ENCODE results near the gene ZNF629. TPM values are rescaled to one million over a fixed set of nuclear protein-coding genes. Genes with fewer than 3 reads are reported as not detected.
A peak's percentile ranks its signal among the peaks of the same experiment; 100 is the strongest.

ZNF629 gene
- total RNA-seq, 1 donor from 2014 or later = 2.5 TPM

DNA sequence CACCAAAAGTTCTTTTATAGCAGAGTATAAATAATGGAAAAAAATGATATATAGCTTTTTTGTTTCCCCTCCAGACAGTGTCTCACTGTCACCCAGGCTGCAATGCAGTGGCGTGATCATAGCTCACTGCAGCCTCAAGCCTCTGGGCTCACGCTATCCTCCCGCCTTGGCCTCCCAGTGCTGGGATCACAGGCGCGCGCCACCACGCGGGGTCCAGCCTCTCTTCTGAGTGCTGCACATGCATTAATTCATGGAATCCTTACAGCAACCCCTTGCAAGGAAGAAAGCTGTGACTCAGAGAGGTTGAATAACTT lies 18.0 kb upstream of the ZNF629 start:
- no peaks in the 10 kb centered on the region for H3K9me3 Mint-ChIP-seq
- peaks cover 17% of the 10 kb centered on the region for H3K4me1 Mint-ChIP-seq
- intact Hi-C loops (cut with micrococcal nuclease) = no loop called here
- peaks cover 9% of the 10 kb centered on the region for H3K27me3 Mint-ChIP-seq
- H3K36me3 Mint-ChIP-seq (ENCODE audit: low read depth) = no peaks in the 10 kb centered on the region
- H3K27ac Mint-ChIP-seq = peak overlapping the region; percentile 67
- no peak for DNase-seq
- peak overlapping the region; percentile 58 for H3K4me3 Mint-ChIP-seq

- intact Hi-C loops (cut with micrococcal nuclease) = no loop called here
- Mint-ChIP-seq H3K27me3 (peaks cover 8% of the 10 kb centered on the region), H3K9me3 (no peaks in the 10 kb centered on the region), H3K36me3 (ENCODE audit: low read depth) (no peaks in the 10 kb centered on the region), H3K4me1 (peaks cover 17% of the 10 kb centered on the region), H3K27ac (no peak overlapping the region), H3K4me3 (no peak overlapping the region)
- DNase-seq = no peak
Observed at GRCh38 chr16:30802936-30803335, 15.9 kb upstream of the ZNF629 start.

DNA sequence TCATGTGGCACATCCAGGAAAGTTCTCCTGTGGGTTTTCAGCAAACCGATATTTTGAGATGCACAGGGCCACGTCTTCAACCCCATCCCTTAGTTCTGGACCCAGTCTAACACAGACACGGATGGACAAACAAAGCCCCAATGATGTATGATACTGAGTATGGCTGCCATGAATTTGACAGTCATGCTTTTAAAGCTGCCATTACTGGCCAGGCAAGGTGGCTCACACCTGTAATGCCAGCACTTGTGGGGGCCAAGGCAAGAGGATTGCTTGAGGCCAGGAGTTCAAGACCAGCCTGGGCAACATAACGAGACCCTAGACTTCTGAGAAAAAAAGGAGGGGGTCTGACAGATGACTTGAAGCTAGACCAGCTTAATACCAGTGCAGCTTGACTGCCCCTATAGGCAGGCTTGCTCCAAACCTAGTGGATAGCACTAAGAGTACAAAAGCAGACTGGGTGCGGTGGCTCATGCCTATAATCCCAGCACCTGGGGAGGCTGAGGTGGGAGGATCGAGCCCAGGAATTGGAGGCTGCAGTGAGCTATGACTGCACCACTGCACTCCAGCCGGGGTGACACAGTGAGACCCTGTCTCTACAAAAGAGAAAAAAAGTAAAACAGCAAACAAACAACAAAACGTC lies 10.8 kb upstream of the ZNF629 start:
- DNase-seq = no peak
- Mint-ChIP-seq H3K4me1 (peaks cover under 1% of the 10 kb centered on the region), H3K27ac (peak overlapping the region; percentile 34), H3K27me3 (peaks cover 2% of the 10 kb centered on the region), H3K4me3 (no peak overlapping the region), H3K36me3 (ENCODE audit: low read depth) (no peaks in the 10 kb centered on the region), H3K9me3 (no peaks in the 10 kb centered on the region)
- intact Hi-C loops (cut with micrococcal nuclease) = no loop called here

DNA sequence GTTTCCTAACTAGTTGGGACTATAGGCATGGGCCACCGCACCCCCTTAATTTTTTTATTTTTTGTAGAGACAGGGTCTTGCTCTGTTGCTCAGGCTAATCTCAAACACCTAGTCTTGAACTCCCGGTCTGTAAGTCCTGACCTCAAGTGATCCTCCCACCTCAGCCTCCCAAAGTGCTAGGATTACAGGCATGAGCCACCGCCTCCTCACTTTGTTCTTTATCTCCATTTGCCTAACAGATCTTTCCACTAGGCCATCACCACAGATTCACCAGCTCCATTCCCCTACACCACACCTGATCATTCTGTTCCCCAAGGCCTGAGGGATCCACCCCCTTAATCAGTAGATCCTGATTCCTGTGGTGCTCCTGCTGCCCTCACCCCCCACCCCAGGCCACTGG lies 7.6 kb upstream of the ZNF629 start:
- Mint-ChIP-seq H3K4me3 (no peak overlapping the region), H3K4me1 (no peaks in the 10 kb centered on the region), H3K27ac (no peak overlapping the region), H3K27me3 (no peaks in the 10 kb centered on the region), H3K9me3 (no peaks in the 10 kb centered on the region), H3K36me3 (ENCODE audit: low read depth) (no peaks in the 10 kb centered on the region)
- intact Hi-C loops (cut with micrococcal nuclease) = no loop called here
- DNase-seq = no peak

DNA sequence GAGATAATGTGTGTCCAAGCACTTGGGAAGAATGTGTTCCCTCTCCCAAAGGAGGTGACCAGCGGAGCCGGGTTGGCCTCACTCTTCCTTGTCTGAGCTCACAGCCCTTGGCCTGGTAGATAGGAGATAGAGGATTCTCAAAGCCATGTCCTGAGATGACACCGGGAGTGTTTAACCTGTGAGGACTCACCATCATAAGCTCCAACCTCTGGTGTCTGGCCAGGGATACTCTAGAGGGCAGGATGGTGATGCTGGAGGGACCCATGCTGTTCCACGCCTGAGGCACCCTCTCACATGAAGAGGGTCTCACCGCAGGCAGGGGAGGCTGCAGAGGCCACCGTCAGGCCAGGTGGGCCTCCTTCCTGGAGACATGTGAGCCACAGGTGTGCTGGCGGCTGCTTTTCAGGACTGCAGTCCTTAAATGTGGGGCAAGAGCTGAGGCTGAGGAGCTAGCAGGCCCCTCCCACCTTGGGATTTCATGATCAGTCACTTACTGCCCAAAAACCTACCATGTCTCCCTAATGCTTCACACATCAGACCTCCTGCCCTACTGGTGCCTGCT lies 6.6 kb upstream of the ZNF629 start:
- H3K4me3 Mint-ChIP-seq = no peak overlapping the region
- DNase-seq = no peak
- intact Hi-C loops (cut with micrococcal nuclease) = no loop called here
- no peak overlapping the region for H3K27ac Mint-ChIP-seq
- no peaks in the 10 kb centered on the region for H3K4me1 Mint-ChIP-seq
- peaks cover 3% of the 10 kb centered on the region for H3K27me3 Mint-ChIP-seq
- no peaks in the 10 kb centered on the region for H3K9me3 Mint-ChIP-seq
- H3K36me3 Mint-ChIP-seq (ENCODE audit: low read depth) = no peaks in the 10 kb centered on the region

GRCh38 chr16:30787613-30788378 lies 791 bp upstream of the ZNF629 start:
- peak overlapping the region; percentile 83 for H3K4me3 Mint-ChIP-seq
- H3K27ac Mint-ChIP-seq = no peak overlapping the region
- no peak for DNase-seq
- no peaks in the 10 kb centered on the region for H3K9me3 Mint-ChIP-seq
- H3K36me3 Mint-ChIP-seq (ENCODE audit: low read depth) = no peaks in the 10 kb centered on the region
- H3K27me3 Mint-ChIP-seq = peaks cover 30% of the 10 kb centered on the region
- intact Hi-C loops (cut with micrococcal nuclease) = no loop called here
- peaks cover 4% of the 10 kb centered on the region for H3K4me1 Mint-ChIP-seq

DNA sequence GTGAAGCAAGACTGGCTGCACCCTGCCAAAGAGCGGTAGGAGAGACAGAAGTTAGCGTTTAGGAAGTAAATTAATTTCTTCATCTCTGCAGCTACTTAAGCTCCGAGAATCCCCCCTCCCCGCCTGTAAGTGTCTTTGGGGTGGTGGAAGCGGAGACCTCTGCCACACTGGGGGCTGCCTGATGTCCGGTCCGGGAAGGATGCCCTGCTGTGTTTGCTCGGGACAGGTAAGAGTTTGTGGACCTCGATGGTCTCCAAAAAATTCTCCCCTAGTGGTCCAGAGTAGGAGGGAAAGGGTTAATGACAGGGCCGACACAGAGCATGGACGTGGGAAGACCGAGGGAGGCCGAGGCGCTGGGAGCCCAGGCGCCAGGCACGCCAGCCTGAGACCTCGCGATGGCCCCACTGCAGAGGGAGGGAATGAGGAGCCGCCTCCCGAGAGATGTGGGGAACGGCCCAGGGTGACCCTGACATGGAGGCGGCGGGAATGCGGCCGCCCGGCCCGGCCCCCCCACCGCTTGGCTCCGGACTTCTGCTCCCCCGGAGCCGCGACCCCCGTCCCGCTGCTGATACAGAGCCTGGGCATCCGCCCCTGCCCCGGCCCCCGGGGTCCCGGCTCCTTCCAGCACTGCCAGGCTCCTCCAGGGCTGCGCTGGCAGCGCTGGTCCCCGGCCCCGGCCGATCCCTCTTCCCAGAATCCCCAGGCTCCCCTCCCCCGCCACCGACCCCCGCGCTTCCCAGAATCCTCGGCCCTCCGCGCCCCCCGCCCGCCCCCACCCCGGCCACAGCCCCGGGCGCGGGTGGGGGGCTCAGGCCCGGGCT lies 680 bp downstream of the ZNF629 start:
- H3K9me3 Mint-ChIP-seq = no peaks in the 10 kb centered on the region
- H3K36me3 Mint-ChIP-seq (ENCODE audit: low read depth) = no peaks in the 10 kb centered on the region
- H3K27ac Mint-ChIP-seq = no peak overlapping the region
- intact Hi-C loops (cut with micrococcal nuclease) = no loop called here
- H3K4me3 Mint-ChIP-seq = peak overlapping the region; percentile 71
- H3K4me1 Mint-ChIP-seq = peaks cover 4% of the 10 kb centered on the region
- DNase-seq = no peak
- peaks cover 30% of the 10 kb centered on the region for H3K27me3 Mint-ChIP-seq

GRCh38 chr16:30785126-30786106 lies 1.6 kb downstream of the ZNF629 start:
- Mint-ChIP-seq H3K27me3 (peaks cover 30% of the 10 kb centered on the region), H3K9me3 (no peaks in the 10 kb centered on the region), H3K27ac (no peak overlapping the region), H3K4me1 (peaks cover 4% of the 10 kb centered on the region), H3K36me3 (ENCODE audit: low read depth) (no peaks in the 10 kb centered on the region), H3K4me3 (peak overlapping the region; percentile 71)
- intact Hi-C loops (cut with micrococcal nuclease) = no loop called here
- no peak for DNase-seq

DNA sequence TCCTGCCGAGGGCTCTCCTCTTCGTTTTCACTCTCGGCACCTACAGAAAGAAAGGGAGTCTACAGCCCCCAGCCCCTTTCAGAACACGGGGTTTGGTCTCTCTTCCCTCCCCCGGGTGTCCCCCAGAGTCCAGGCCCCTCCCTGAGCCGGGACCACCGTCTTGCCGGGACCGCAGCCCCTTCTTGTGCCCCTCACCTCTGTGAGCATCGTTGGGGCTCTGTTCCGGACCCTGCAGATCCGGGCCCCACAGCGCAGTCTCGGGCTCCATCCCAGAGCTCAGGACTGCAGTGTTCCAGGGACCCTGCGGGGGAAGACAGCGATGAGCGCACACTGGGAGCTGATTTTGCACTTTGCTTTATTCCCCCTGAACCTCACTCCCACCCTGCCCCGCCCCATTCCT lies 2.8 kb downstream of the ZNF629 start:
- no peaks in the 10 kb centered on the region for H3K36me3 Mint-ChIP-seq (ENCODE audit: low read depth)
- no peak overlapping the region for H3K27ac Mint-ChIP-seq
- intact Hi-C loops (cut with micrococcal nuclease) = no loop called here
- H3K27me3 Mint-ChIP-seq = peaks cover 30% of the 10 kb centered on the region
- no peak overlapping the region for H3K4me3 Mint-ChIP-seq
- no peaks in the 10 kb centered on the region for H3K9me3 Mint-ChIP-seq
- peaks cover 4% of the 10 kb centered on the region for H3K4me1 Mint-ChIP-seq
- no peak for DNase-seq

DNA sequence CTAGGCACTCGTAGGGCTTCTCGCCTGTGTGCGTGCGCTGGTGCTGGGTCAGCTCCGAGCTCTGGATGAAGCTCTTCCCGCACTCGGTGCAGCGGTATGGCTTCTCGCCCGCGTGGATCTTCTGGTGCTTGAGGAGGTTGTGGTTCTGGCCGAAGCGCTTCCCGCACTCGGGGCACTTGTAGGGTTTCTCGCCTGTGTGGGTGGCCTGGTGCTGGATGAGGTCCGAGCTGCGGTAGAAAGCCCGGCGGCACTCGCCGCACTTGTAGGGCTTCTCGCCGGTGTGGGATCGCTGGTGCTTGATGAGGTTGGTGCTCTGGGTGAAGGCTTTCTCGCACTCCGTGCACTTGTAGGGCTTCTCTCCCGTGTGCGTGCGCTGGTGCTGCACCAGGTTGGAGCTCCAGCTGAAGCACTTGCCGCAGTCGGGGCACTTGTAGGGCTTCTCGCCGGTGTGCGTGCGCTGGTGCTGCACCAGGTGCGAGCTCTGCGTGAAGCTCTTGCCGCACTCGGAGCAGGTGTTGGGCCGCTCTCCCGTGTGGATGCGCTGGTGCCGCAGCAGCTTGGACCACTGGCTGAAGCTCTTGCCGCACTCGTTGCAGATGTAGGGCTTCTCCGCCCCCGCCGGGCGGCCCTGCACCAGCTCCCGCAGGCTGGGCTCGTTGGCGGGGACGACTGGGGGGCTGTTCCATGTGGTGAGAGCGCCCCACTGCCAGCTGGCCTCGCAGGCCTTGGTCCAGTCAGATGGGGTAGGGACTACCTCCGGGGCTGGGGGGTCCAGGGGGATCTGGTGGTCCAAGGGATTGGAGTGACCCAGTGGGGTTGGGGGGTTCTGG lies 3.5 kb downstream of the ZNF629 start:
- Mint-ChIP-seq H3K27ac (no peak overlapping the region), H3K27me3 (peaks cover 27% of the 10 kb centered on the region), H3K36me3 (ENCODE audit: low read depth) (no peaks in the 10 kb centered on the region), H3K4me1 (peaks cover 4% of the 10 kb centered on the region), H3K9me3 (no peaks in the 10 kb centered on the region), H3K4me3 (no peak overlapping the region)
- intact Hi-C loops (cut with micrococcal nuclease) = no loop called here
- DNase-seq = no peak

- no peak overlapping the region for H3K27ac Mint-ChIP-seq
- DNase-seq = no peak
- H3K9me3 Mint-ChIP-seq = no peaks in the 10 kb centered on the region
- intact Hi-C loops (cut with micrococcal nuclease) = no loop called here
- H3K27me3 Mint-ChIP-seq = peaks cover 22% of the 10 kb centered on the region
- H3K4me1 Mint-ChIP-seq = peaks cover 4% of the 10 kb centered on the region
- H3K36me3 Mint-ChIP-seq (ENCODE audit: low read depth) = no peaks in the 10 kb centered on the region
- no peak overlapping the region for H3K4me3 Mint-ChIP-seq
Observed at GRCh38 chr16:30782486-30783279, 4.3 kb downstream of the ZNF629 start.

GRCh38 chr16:30780549-30780948 lies 6.5 kb downstream of the ZNF629 start:
- peaks cover 9% of the 10 kb centered on the region for H3K27me3 Mint-ChIP-seq
- intact Hi-C loops (cut with micrococcal nuclease) = no loop called here
- no peaks in the 10 kb centered on the region for H3K9me3 Mint-ChIP-seq
- H3K27ac Mint-ChIP-seq = no peak overlapping the region
- peaks cover 2% of the 10 kb centered on the region for H3K36me3 Mint-ChIP-seq (ENCODE audit: low read depth)
- H3K4me3 Mint-ChIP-seq = no peak overlapping the region
- peaks cover 6% of the 10 kb centered on the region for H3K4me1 Mint-ChIP-seq
- no peak for DNase-seq
